Keratinocyte (primary cell): Measurements from ENCODE around the gene AMMECR1. TPM values are rescaled to one million over a fixed set of nuclear protein-coding genes. Genes with fewer than 3 reads are reported as not detected.

Experiments used
- DNase-seq: peaks from one replicate; pipeline ENCODE4 v3.0.0-alpha.2; 2011; ENCODE audit warnings: low read depth, missing footprints, low spot score
- FAIRE-seq: peaks from 2 replicates; lab custom pipeline; 2011; peaks lifted over from hg19 to GRCh38; lab: Jason Lieb, UNC
- H2AFZ ChIP-seq: 2 replicates; pipeline ENCODE4 v1.6.0; 2012; ENCODE audit warnings: low read length, control low read depth, inconsistent platforms; ENCODE audit not compliant: control insufficient read depth
- H3K27ac ChIP-seq: 2 replicates; pipeline ENCODE4 v1.5.1; 2011; ENCODE audit warnings: low read length; ENCODE audit not compliant: control insufficient read depth, insufficient read depth
- H3K27me3 ChIP-seq: 3 replicates; pipeline ENCODE4 v1.6.0; 2011; ENCODE audit warnings: low read length; ENCODE audit not compliant: control insufficient read depth, insufficient read depth; ENCODE audit errors: extremely low read depth
- H3K36me3 ChIP-seq, 2 experiments: 2 replicates in 1 of 2; 3 replicates in 1 of 2; pipeline ENCODE4 v1.5.1; 2011; ENCODE audit warnings: low read length in 2 of 2, mild to moderate bottlenecking in 1 of 2; ENCODE audit not compliant: control insufficient read depth in 2 of 2, insufficient read depth in 2 of 2; ENCODE audit errors: extremely low read depth in 1 of 2
- H3K4me1 ChIP-seq: 3 replicates; pipeline ENCODE4 v1.5.1; 2011; ENCODE audit warnings: low read length; ENCODE audit not compliant: control insufficient read depth, insufficient read depth; ENCODE audit errors: extremely low read depth
- H3K4me2 ChIP-seq: 3 replicates; pipeline ENCODE4 v1.6.0; 2011; ENCODE audit warnings: low read depth, low read length; ENCODE audit not compliant: control insufficient read depth, insufficient read depth; ENCODE audit errors: extremely low read depth
- H3K4me3 ChIP-seq, 3 experiments: fragments of 200-600 bp in 1 of 3; sonication (generic) in 1 of 3; 2 replicates in 2 of 3; 3 replicates in 1 of 3; pipeline ENCODE4 v1.5.1; 2011 to 2016; ENCODE audit warnings: low read length in 3 of 3, mild to moderate bottlenecking in 3 of 3, control low read depth in 2 of 3, inconsistent platforms in 1 of 3, low read depth in 1 of 3, mixed read lengths in 1 of 3, mixed run types in 1 of 3, moderate library complexity in 1 of 3; ENCODE audit not compliant: control insufficient read depth in 2 of 3, insufficient read depth in 2 of 3; ENCODE audit errors: extremely low read depth in 1 of 3
- H3K79me2 ChIP-seq: 2 replicates; pipeline ENCODE4 v1.6.0; 2012; ENCODE audit warnings: low read length; ENCODE audit not compliant: control insufficient read depth, insufficient read depth
- H3K9ac ChIP-seq: 3 replicates; pipeline ENCODE4 v1.6.0; 2011; ENCODE audit warnings: low read length; ENCODE audit not compliant: control insufficient read depth, insufficient read depth; ENCODE audit errors: extremely low read depth
- H3K9me1 ChIP-seq: 3 replicates; pipeline ENCODE4 v1.6.0; 2011; ENCODE audit warnings: low read length; ENCODE audit not compliant: control insufficient read depth, insufficient read depth; ENCODE audit errors: extremely low read depth
- H3K9me3 ChIP-seq: 2 replicates; pipeline ENCODE4 v1.5.1; 2012; ENCODE audit warnings: low read depth, low read length; ENCODE audit not compliant: control insufficient read depth
- H4K20me1 ChIP-seq: 3 replicates; pipeline ENCODE4 v1.6.0; 2011; ENCODE audit warnings: low read length; ENCODE audit not compliant: control insufficient read depth, insufficient read depth; ENCODE audit errors: extremely low read depth
- EZH2 ChIP-seq: IDR thresholded peaks from one replicate; pipeline ENCODE4 v1.6.1; 2012; ENCODE audit warnings: inconsistent platforms, mild to moderate bottlenecking, low read length, moderate library complexity
- dilution Hi-C: fragments of 300-500 bp; cut with MboI; formaldehyde crosslinking; loops from one replicate; pipeline ENCODE4 v1.7.0; 2020; ENCODE audit warnings: low sequenced_read_pairs; ENCODE audit not compliant: extremely low pct_ligation_motif_present
- polyA plus RNA-seq, 5 experiments: library from polyadenylated mRNA; depleted of rRNA in 3 of 5; stranded (reverse) in 3 of 5; stranded (forward) in 1 of 5; unstranded in 1 of 5; fragments of >200 nt; gene quantifications; 1 replicate in 1 of 5; 2 replicates in 3 of 5; 3 replicates in 1 of 5; pipeline versions ENCODE4 v1.2.1 to v1.2.3, GENCODE V29; 2011 to 2012; ENCODE audit warnings: missing spikeins in 2 of 5, low read depth in 1 of 5, low replicate concordance in 1 of 5
- TF ChIP-seq, protein P1 (sequence below), 3 experiments: IDR thresholded peaks in 1 of 3; conservative IDR thresholded peaks in 1 of 3; optimal IDR thresholded peaks in 1 of 3; 2 replicates in 2 of 3; 3 replicates in 1 of 3; pipeline versions ENCODE3 to v1.5.1; 2011; ENCODE audit warnings: low read length in 3 of 3, mild to moderate bottlenecking in 3 of 3, moderate library complexity in 2 of 3, control low read depth in 1 of 3, inconsistent platforms in 1 of 3; ENCODE audit not compliant: insufficient read depth in 2 of 3; ENCODE audit errors: extremely low read depth in 1 of 3

The AMMECR1 gene
- polyA plus RNA-seq, 1 donor (not counting 4 experiments of a cell fraction or from before 2014, with no cell fraction given), result 15.5 TPM

DNA sequence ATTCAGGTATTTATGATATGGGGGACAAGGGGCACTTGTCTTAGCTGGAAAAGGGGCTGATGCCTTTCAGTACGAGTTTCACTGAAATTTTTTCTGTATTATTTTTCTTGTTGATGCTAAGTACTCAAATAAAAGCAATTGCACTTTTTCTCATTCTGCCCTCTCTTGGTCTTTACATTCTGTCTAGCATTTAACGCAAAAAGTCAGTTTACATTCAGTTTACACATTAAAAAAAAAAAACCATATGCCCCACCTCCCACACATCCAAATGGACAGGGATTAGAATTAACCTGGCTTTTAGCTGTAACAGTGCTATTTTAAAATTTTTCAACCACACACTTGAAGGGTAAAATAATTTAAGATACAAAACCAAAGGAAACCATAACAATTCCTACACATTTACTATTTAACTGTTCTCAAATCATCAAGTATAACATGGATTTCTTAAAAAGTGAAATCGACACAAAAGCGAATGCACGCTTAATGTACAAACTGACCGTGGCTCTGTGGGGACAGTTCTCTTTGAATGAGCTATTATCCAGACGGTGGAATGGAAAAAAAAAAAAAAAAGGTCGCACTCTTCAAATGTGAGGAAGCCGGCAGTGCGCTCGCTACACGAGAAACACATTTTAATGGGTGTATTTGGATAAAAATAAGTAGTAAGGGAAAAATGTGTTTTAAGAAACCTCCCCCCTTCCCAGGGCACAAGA, 1.4 kb downstream of the AMMECR1 start:
- H3K4me1 ChIP-seq, result peaks cover 4% of the 10 kb centered on the region
- dilution Hi-C loops, result no loop called here
- no peaks in the 10 kb centered on the region for H3K36me3 ChIP-seq
- peak overlapping the region; percentile 85 for H3K9ac ChIP-seq
- H3K9me1 ChIP-seq, result no peaks in the 10 kb centered on the region
- no peak overlapping the region for H2AFZ ChIP-seq
- no peak for TF ChIP-seq EZH2
- TF ChIP-seq, protein P1, sequence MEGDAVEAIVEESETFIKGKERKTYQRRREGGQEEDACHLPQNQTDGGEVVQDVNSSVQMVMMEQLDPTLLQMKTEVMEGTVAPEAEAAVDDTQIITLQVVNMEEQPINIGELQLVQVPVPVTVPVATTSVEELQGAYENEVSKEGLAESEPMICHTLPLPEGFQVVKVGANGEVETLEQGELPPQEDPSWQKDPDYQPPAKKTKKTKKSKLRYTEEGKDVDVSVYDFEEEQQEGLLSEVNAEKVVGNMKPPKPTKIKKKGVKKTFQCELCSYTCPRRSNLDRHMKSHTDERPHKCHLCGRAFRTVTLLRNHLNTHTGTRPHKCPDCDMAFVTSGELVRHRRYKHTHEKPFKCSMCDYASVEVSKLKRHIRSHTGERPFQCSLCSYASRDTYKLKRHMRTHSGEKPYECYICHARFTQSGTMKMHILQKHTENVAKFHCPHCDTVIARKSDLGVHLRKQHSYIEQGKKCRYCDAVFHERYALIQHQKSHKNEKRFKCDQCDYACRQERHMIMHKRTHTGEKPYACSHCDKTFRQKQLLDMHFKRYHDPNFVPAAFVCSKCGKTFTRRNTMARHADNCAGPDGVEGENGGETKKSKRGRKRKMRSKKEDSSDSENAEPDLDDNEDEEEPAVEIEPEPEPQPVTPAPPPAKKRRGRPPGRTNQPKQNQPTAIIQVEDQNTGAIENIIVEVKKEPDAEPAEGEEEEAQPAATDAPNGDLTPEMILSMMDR (optimal IDR thresholded peaks at IDR 0.05 in 1 of 3, IDR thresholded peaks at IDR 0.05 in 1 of 3, conservative IDR thresholded peaks at IDR 0.05 in 1 of 3; ENCODE audit: extremely low read depth in 1 of 3, insufficient read depth in 2 of 3, low read length in 3 of 3), result no peak
- FAIRE-seq, result no peak
- peaks cover 53% of the 10 kb centered on the region for H3K79me2 ChIP-seq
- H4K20me1 ChIP-seq, result no peaks in the 10 kb centered on the region
- H3K9me3 ChIP-seq, result no peaks in the 10 kb centered on the region
- no peaks in the 10 kb centered on the region for H3K27me3 ChIP-seq
- H3K4me3 ChIP-seq, result peak overlapping the region; percentile 76 to 79 (median 79)
- DNase-seq, result no peak
- H3K4me2 ChIP-seq, result peak overlapping the region; percentile 62
- H3K27ac ChIP-seq, result peak overlapping the region; percentile 76

DNA sequence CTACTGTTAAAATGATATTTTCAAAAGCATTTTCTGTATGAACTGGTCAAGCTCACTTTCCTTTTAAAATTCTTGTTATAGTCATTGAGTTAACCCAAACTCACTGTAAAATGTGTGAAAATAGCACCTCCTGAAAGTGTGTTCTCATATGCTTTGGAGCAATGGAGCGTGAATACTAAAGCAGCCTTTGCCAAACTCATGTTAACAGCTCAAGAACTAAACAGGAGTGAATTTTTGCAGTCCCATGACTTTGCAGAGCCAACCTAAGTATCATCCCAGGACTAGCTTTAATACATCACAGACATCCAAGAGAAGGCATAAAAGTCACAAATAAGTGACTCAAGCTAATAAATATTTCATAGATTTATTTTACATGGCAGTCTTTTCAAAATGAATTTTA, 2.3 kb downstream of the AMMECR1 start:
- no peak for TF ChIP-seq EZH2
- TF ChIP-seq, protein P1 (optimal IDR thresholded peaks at IDR 0.05 in 1 of 3, IDR thresholded peaks at IDR 0.05 in 1 of 3, conservative IDR thresholded peaks at IDR 0.05 in 1 of 3; ENCODE audit: extremely low read depth in 1 of 3, insufficient read depth in 2 of 3, low read length in 3 of 3), result no peak
- no peak overlapping the region for H3K27ac ChIP-seq
- H3K9me3 ChIP-seq, result no peaks in the 10 kb centered on the region
- H3K27me3 ChIP-seq, result no peaks in the 10 kb centered on the region
- DNase-seq (no peak), FAIRE-seq (no peak)
- H3K4me2 ChIP-seq, result peak overlapping the region; percentile 62
- peaks cover 4% of the 10 kb centered on the region for H3K4me1 ChIP-seq
- no peaks in the 10 kb centered on the region for H3K9me1 ChIP-seq
- dilution Hi-C loops, result no loop called here
- no peaks in the 10 kb centered on the region for H4K20me1 ChIP-seq
- H3K4me3 ChIP-seq, result peak overlapping the region in 1 of 3 experiments; percentile 8
- H2AFZ ChIP-seq, result no peak overlapping the region
- no peak overlapping the region for H3K9ac ChIP-seq
- peaks cover 55% of the 10 kb centered on the region for H3K79me2 ChIP-seq
- H3K36me3 ChIP-seq, result no peaks in the 10 kb centered on the region
